ENCODE results near the gene ATN1. TPM values are rescaled to one million over a fixed set of nuclear protein-coding genes. Genes with fewer than 3 reads are reported as not detected.

Gene ATN1
- total and polyA plus RNA-seq, 9 of the 15 experiments (the other 6 are each of a cell fraction or from before 2014, with no cell fraction given), result 0.15 to 49.8 (median 2.7) TPM

- peak within 1 kb of the TSS; percentile 46 for H3K4me3 ChIP-seq
- H3K27me3 ChIP-seq (ENCODE audit: control insufficient read depth in 2 of 2, insufficient read depth in 2 of 2, low read length in 2 of 2), result no peaks in the 10 kb centered on the region
- H2AFZ ChIP-seq (ENCODE audit: low read depth, low read length), result peak within 1 kb of the TSS; percentile 59
- ChIA-PET CTCF (ENCODE audit: low intra/inter-chr PET ratio) (no interaction called here), POLR2A (no interaction called here)
- FAIRE-seq (no peak), DNase-seq (ENCODE audit: extremely low read depth in 1 of 4, low spot score in 3 of 4) (peak; percentile 44 to 56 (median 48)), ATAC-seq (peak; percentile 79)
- intact Hi-C loops (cut with micrococcal nuclease) (no loop called here), in situ Hi-C loops (cut with MboI) (no loop called here)
- no TSS peak for BruUV-seq (replicated peaks)
- H3K9me1 ChIP-seq (ENCODE audit: control insufficient read depth, insufficient read depth, low read length), result peaks cover 6% of the 10 kb centered on the region
- WGBS (ENCODE audit: insufficient coverage, low coverage, missing lambda C conversion rate), result 13% methylated on average over 3 of the region's 68 CpGs
- H3K4me1 ChIP-seq (replicated peaks in 1 of 2; ENCODE audit: control insufficient read depth in 2 of 2, insufficient read depth in 2 of 2, low read length in 2 of 2), result peaks cover 12 to 40% of the 10 kb centered on the region in 2 experiments; a peak in 4 of 5 replicates
- no peak within 1 kb of the TSS; the same call in 2 of the 3 replicates for H3K27ac ChIP-seq (ENCODE audit: extremely low read depth, low read depth, low read length)
- H4K20me1 ChIP-seq (replicated peaks; ENCODE audit: control insufficient read depth, insufficient read depth, low read length), result no peaks in the 10 kb centered on the region
- H3K36me3 ChIP-seq (ENCODE audit: control insufficient read depth, insufficient read depth, low read length), result peaks cover 13% of the 10 kb centered on the region; the same call in 2 of the 3 replicates
- H3K4me2 ChIP-seq (ENCODE audit: insufficient read depth, low read length), result peak within 1 kb of the TSS; percentile 76
- H3K79me2 ChIP-seq (ENCODE audit: control insufficient read depth, insufficient read depth, low read length), result peaks cover 19% of the 10 kb centered on the region
- no peaks in the 10 kb centered on the region for H3K9me3 ChIP-seq (replicated peaks; ENCODE audit: control insufficient read depth, insufficient read depth, low read depth, low read length)
- peak within 1 kb of the TSS in 1 of 2 experiments; percentile 84; a peak in 3 of 4 replicates for H3K9ac ChIP-seq (ENCODE audit: insufficient read depth in 1 of 2, low read depth in 2 of 2, low read length in 2 of 2)
- TF ChIP-seq MXD1 (CRISPR knock-in tag; IDR thresholded peaks at IDR 0.05; ENCODE audit: borderline replicate concordance, poor library complexity, severe bottlenecking) (no peak), CTBP1 (IDR thresholded peaks at IDR 0.05; ENCODE audit: borderline replicate concordance) (peak; percentile 72), NFXL1 (CRISPR knock-in tag; IDR thresholded peaks at IDR 0.05) (no peak), SAP30 (IDR thresholded peaks at IDR 0.05; ENCODE audit: borderline replicate concordance, insufficient read depth, low read depth, low read length, poor library complexity, severe bottlenecking) (peak; percentile 19), ATF6 (CRISPR knock-in tag; IDR thresholded peaks at IDR 0.05) (no peak), CXXC5 (CRISPR knock-in tag; IDR thresholded peaks at IDR 0.05) (peak; percentile 27; the same call in 1 of the 2 replicates), RBFOX2 (IDR thresholded peaks at IDR 0.05; ENCODE audit: low read depth, low read length) (peak; percentile 29; the same call in 1 of the 2 replicates), USF1 (CRISPR knock-in tag; IDR thresholded peaks at IDR 0.05) (peak; percentile 61), GMEB1 (CRISPR knock-in tag; IDR thresholded peaks at IDR 0.05) (0 out of 2 replicates have a peak, but pooled peaks have one; percentile 20), ZNF395 (CRISPR knock-in tag; IDR thresholded peaks at IDR 0.05) (no peak), PCBP2 (IDR thresholded peaks at IDR 0.05; ENCODE audit: low read depth, low read length, poor library complexity, severe bottlenecking) (no peak)
These were observed 13.4 kb upstream of the ATN1 start, which contains the start of gene ENO2 for GRCh38 chr12:6914246-6914946. ENO2 (plus strand) TSS chr12:6914580; CDS start chr12:6915833, 1,253 bp downstream.

All from K562 (cell line).